ENCODE results near the gene HELLS. TPM values are rescaled to one million over a fixed set of nuclear protein-coding genes. Genes with fewer than 3 reads are reported as not detected.
"Not testable (repeated sequence)": the region's sequence is repeated elsewhere in the genome, so short reads cannot be mapped to it uniquely, and the experiment has no call there.

Gene HELLS
- total RNA-seq: 224 and 228 TPM in 2 replicates

DNA sequence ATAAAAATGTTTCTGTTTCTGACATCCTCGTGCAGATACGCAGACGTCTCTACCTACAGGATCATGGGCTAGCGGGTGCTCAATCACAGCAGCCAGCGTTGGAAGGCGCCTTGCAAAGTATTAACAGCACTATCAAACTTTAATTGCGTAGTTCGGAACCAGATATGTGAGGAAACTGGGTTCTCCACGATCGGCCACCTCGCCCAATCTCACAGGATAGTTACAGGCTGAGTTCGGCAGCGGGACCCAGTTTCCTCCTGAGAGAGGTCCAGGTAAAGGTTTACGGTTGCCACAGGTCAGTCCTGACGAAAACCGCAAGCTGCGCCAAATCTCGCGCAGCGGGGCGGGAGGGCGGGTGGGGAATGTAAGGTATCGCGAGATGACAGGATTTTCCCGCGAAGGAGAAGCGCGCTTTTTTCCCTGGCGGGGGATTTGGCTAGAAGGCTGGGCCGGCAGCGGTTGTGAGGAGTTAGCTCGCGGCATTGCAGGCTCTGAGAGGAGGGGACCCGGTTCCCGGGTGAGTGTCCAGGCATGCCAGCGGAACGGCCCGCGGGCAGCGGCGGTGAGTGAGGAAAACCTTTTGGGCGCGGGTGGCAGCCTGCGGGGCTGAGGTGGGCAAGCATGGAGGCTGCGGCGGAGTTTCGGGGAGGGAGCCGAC is at the start of gene HELLS:
HELLS (plus strand) TSS at position 398 of the 658 bp plus-strand sequence; CDS start at position 532, 134 bp downstream.
- Mint-ChIP-seq H3K27me3 (ENCODE audit: insufficient read depth) (peaks cover 13% of the 10 kb centered on the region), H3K9me3 (no peaks in the 10 kb centered on the region), H3K36me3 (ENCODE audit: low read depth) (peaks cover 17% of the 10 kb centered on the region), H3K4me1 (ENCODE audit: low read depth) (peaks cover 33% of the 10 kb centered on the region), H3K4me3 (peak within 1 kb of the TSS; percentile 99), H3K27ac (peak within 1 kb of the TSS; percentile 96)
- intact Hi-C loops (cut with micrococcal nuclease): loop anchor here (1.0 to 10.0 kb wide), 8 partner anchors 46 to 1147 kb away; partner anchors contain the start of genes CEP55, NOC3L, TBC1D12 and TCTN3
- peak; percentile 69 for DNase-seq (ENCODE audit: low spot score)

DNA sequence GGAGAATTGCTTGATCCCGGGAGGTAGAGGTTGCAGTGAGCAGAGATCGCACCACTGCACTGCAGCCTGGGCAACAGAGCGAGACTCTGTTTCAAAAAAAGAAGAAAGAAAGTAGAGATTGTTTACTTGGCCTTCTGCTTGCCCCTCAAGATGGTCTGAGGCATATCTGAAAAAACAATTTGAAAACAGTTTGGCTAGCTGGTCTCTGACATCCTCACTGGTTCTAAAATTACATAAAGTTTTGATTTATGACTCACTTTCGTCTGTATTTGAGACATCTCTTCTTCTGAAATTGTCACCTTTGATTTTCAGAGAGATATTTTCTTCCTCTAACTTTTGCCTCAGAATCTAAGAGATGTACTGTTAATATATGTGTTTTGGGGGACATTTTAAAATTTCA is 49.6 kb upstream of the HELLS start:
- no peak for DNase-seq (ENCODE audit: low spot score)
- H3K27ac Mint-ChIP-seq: no peak overlapping the region
- no peaks in the 10 kb centered on the region for H3K36me3 Mint-ChIP-seq (ENCODE audit: low read depth)
- intact Hi-C loops (cut with micrococcal nuclease): no loop called here
- H3K4me1 Mint-ChIP-seq (ENCODE audit: low read depth): no peaks in the 10 kb centered on the region
- H3K9me3 Mint-ChIP-seq: no peaks in the 10 kb centered on the region
- H3K27me3 Mint-ChIP-seq (ENCODE audit: insufficient read depth): no peaks in the 10 kb centered on the region
- no peak overlapping the region for H3K4me3 Mint-ChIP-seq

DNA sequence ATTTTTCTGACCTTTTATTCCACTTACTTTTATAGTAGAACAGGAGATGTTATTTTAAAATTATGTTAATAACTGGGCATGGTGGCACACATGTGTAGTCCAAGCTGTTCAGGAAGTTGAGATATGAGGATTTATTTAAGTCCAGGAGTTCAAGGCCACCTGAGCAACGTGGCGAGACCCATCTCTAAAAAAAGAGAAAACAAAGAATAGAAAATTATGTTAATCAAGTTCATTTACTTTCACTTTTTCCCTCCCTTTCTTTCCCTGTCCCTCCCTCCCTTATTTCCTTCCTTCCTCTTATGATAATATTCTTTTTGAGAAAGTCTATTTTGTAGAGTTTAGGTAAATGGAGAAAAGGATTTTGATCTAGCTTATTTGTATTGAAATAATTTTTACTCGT is 48.9 kb upstream of the HELLS start:
- Mint-ChIP-seq H3K27me3 (ENCODE audit: insufficient read depth) (no peaks in the 10 kb centered on the region), H3K4me3 (no peak overlapping the region), H3K4me1 (ENCODE audit: low read depth) (no peaks in the 10 kb centered on the region), H3K27ac (no peak overlapping the region), H3K9me3 (no peaks in the 10 kb centered on the region), H3K36me3 (ENCODE audit: low read depth) (no peaks in the 10 kb centered on the region)
- intact Hi-C loops (cut with micrococcal nuclease): no loop called here
- DNase-seq (ENCODE audit: low spot score): no peak

DNA sequence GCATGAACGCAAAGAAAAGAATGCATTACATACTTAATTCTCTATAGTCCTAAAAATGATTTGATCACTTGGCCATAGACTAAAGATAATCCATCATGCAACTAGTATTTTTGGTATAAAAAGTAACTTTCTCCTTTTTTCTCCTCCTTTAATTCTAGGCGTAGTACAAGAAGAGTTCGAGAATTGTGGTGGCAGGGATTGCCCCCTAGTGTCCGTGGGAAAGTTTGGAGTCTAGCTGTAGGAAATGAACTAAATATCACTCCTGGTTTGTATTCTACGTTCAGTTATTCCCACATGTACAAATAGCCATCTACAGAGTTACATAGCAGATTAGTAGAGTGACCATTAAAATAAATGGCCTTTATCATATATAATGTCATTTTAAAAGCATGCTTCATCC is 45.5 kb upstream of the HELLS start:
- DNase-seq (ENCODE audit: low spot score): no peak
- Mint-ChIP-seq H3K4me3 (no peak overlapping the region), H3K27me3 (ENCODE audit: insufficient read depth) (no peaks in the 10 kb centered on the region), H3K36me3 (ENCODE audit: low read depth) (no peaks in the 10 kb centered on the region), H3K4me1 (ENCODE audit: low read depth) (no peaks in the 10 kb centered on the region), H3K27ac (no peak overlapping the region), H3K9me3 (no peaks in the 10 kb centered on the region)
- intact Hi-C loops (cut with micrococcal nuclease): no loop called here

DNA sequence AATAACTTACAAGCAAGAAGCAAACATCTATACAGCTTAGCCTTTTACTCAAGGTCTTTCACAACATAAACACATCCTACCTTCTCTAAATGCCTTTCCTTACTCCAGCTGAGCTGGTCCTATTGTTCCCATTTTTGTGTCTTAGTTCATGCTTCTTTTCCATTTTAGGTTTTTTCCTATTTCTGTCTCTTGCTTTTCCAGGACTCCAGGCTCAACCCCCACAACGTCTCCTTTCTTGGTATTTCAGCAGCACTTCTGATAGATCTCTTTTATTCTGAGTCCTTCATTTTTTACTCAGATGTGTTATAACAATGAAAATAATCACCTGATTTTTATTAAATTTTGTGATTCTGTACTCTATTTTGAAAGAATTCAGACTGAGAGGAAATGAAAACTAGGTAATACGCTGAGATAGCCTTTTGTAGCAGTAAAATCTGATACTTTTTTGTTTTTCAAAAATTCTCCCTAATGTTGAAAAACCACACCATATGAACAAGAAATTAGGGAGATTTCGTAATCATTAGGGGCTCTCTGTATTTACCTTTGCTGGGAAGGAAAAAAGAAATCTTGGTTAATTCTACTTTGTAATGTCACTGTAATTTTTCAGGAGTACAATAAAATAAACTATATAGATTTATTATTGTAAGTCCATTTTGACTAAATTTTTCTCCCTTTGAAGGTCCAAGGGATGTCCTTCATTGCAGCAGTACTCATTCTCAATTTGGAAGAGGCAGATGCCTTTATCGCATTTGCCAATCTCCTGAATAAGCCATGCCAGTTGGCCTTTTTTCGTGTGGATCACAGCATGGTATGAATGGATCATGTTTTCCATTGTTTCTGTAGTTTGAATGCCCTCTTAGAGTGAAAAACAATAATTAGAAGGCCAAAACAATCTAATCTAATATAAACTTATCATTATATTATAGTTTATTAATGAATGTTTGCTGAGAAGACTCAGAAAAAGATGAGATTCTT is 24.0 kb upstream of the HELLS start:
- H3K4me1 Mint-ChIP-seq (ENCODE audit: low read depth): no peaks in the 10 kb centered on the region
- H3K9me3 Mint-ChIP-seq: no peaks in the 10 kb centered on the region
- no peak overlapping the region for H3K27ac Mint-ChIP-seq
- no peak overlapping the region for H3K4me3 Mint-ChIP-seq
- no peak for DNase-seq (ENCODE audit: low spot score)
- intact Hi-C loops (cut with micrococcal nuclease): no loop called here
- no peaks in the 10 kb centered on the region for H3K36me3 Mint-ChIP-seq (ENCODE audit: low read depth)
- H3K27me3 Mint-ChIP-seq (ENCODE audit: insufficient read depth): no peaks in the 10 kb centered on the region

DNA sequence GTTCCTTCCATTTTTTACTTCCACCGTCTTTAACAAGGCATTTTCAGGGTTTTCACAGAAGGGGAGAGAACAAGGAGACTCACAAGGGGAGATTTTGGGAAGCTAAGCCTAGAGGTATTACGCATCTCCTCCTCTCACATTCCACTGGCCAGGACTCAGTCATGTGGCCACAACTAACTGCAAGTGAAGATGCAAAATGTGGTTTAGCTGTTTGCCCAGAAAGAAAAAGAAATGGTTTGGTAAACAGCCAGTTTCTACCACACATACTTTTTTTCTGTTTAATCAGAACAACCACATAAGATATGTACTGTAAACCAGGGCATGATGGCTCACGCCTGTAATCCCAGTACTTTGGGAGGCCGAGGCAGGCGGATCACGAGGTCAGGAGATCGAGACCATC is 21.4 kb upstream of the HELLS start:
- no peaks in the 10 kb centered on the region for H3K4me1 Mint-ChIP-seq (ENCODE audit: low read depth)
- intact Hi-C loops (cut with micrococcal nuclease): no loop called here

DNA sequence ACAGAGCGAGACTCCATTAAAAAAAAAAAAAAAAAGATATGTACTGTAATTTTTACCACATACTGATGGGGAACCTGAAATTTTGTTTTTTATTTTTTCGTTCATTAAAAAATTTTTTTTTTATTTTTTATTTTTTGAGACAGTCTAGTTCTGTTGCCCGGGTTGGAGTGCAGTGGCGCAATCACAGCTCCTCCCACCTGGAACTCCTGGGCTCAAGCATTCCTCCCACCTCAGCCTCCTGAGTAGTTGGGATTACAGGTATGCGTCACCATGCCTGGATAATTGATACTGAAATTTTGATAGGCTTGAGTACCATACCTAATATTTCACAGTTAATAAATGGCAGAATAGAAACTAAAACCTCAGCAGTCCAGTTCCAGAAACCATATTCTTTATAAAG is 20.9 kb upstream of the HELLS start:
- no peaks in the 10 kb centered on the region for H3K36me3 Mint-ChIP-seq (ENCODE audit: low read depth)
- H3K4me3 Mint-ChIP-seq: no peak overlapping the region
- no peak for DNase-seq (ENCODE audit: low spot score)
- intact Hi-C loops (cut with micrococcal nuclease): no loop called here
- no peaks in the 10 kb centered on the region for H3K9me3 Mint-ChIP-seq
- H3K4me1 Mint-ChIP-seq (ENCODE audit: low read depth): no peaks in the 10 kb centered on the region
- no peaks in the 10 kb centered on the region for H3K27me3 Mint-ChIP-seq (ENCODE audit: insufficient read depth)
- no peak overlapping the region for H3K27ac Mint-ChIP-seq

More for the DNA sequence above, 21.4 kb upstream of the HELLS start:
- H3K36me3 Mint-ChIP-seq (ENCODE audit: low read depth): no peaks in the 10 kb centered on the region
- H3K9me3 Mint-ChIP-seq: no peaks in the 10 kb centered on the region
- DNase-seq (ENCODE audit: low spot score): no peak
- H3K27ac Mint-ChIP-seq: no peak overlapping the region
- H3K4me3 Mint-ChIP-seq: no peak overlapping the region
- H3K27me3 Mint-ChIP-seq (ENCODE audit: insufficient read depth): no peaks in the 10 kb centered on the region

DNA sequence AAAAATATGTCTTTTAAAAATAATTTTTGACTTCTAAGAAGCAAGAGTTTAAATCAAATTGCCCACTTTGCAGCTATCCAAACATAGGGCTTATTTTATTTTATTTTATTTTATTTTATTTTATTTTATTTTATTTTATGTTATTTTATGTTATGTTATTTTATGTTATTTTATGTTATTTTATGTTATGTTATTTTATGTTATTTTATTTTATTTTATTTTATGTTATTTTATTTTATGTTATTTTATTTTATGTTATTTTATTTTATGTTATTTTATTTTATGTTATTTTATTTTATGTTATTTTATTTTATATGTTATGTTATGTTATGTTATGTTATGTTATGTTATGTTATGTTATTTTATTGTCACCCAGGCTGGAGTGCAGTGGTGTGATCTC is 14.0 kb upstream of the HELLS start:
- H3K4me3 Mint-ChIP-seq; H3K36me3 Mint-ChIP-seq (ENCODE audit: low read depth); H3K4me1 Mint-ChIP-seq (ENCODE audit: low read depth); H3K9me3 Mint-ChIP-seq; H3K27ac Mint-ChIP-seq; DNase-seq (ENCODE audit: low spot score); intact Hi-C loops (cut with micrococcal nuclease): not testable (repeated sequence)
- peaks cover 11% of the 10 kb centered on the region for H3K27me3 Mint-ChIP-seq (ENCODE audit: insufficient read depth)

DNA sequence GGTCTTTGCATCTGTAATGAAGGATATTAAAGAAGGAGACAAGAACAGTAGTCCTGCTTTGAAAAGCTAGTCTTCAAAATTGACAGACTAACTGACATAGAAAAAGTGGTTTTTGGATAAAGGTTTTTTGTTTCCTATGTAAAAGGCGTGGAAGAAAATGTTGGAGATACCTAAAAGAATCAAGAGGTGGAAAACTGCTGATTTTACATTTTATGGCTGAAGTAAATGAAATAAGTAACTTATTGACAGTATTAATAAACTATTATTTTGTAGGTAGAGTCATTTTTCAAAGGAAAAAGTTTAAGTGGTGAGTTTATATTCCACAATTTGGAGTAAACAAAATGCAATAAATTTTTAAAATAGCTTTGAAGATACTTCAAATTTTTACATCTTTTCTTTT is 12.6 kb upstream of the HELLS start:
- no peaks in the 10 kb centered on the region for H3K36me3 Mint-ChIP-seq (ENCODE audit: low read depth)
- no peak for DNase-seq (ENCODE audit: low spot score)
- no peaks in the 10 kb centered on the region for H3K9me3 Mint-ChIP-seq
- peaks cover 15% of the 10 kb centered on the region for H3K27me3 Mint-ChIP-seq (ENCODE audit: insufficient read depth)
- no peak overlapping the region for H3K27ac Mint-ChIP-seq
- H3K4me1 Mint-ChIP-seq (ENCODE audit: low read depth): no peaks in the 10 kb centered on the region
- intact Hi-C loops (cut with micrococcal nuclease): no loop called here
- H3K4me3 Mint-ChIP-seq: no peak overlapping the region

DNA sequence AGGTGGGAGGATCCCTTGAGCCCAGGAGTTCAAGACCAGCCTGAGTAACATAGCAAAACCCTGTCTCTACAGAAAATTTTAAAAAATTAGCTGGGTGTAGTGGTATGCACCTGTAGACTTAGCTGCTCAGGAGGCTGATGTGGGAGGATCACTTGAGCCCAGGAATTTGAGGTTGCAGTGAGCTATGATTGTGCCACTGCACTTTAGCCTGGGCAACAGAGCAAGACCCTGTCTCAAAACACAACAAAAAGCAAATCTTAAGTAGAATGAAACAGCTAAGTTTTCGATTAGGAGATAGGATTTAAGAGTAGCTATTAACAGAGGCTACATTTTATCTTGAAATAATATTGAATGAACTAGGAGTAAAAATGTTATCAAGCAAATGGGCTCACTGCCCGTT is 3.3 kb upstream of the HELLS start:
- intact Hi-C loops (cut with micrococcal nuclease): loop anchor here (10.0 kb wide), 2 partner anchors 693 to 1047 kb away; partner anchors contain the start of gene CEP55
- H3K27ac Mint-ChIP-seq; H3K4me3 Mint-ChIP-seq; H3K9me3 Mint-ChIP-seq; DNase-seq (ENCODE audit: low spot score); H3K36me3 Mint-ChIP-seq (ENCODE audit: low read depth): not testable (repeated sequence)
- peaks cover 22% of the 10 kb centered on the region for H3K4me1 Mint-ChIP-seq (ENCODE audit: low read depth)
- peaks cover 32% of the 10 kb centered on the region for H3K27me3 Mint-ChIP-seq (ENCODE audit: insufficient read depth)

DNA sequence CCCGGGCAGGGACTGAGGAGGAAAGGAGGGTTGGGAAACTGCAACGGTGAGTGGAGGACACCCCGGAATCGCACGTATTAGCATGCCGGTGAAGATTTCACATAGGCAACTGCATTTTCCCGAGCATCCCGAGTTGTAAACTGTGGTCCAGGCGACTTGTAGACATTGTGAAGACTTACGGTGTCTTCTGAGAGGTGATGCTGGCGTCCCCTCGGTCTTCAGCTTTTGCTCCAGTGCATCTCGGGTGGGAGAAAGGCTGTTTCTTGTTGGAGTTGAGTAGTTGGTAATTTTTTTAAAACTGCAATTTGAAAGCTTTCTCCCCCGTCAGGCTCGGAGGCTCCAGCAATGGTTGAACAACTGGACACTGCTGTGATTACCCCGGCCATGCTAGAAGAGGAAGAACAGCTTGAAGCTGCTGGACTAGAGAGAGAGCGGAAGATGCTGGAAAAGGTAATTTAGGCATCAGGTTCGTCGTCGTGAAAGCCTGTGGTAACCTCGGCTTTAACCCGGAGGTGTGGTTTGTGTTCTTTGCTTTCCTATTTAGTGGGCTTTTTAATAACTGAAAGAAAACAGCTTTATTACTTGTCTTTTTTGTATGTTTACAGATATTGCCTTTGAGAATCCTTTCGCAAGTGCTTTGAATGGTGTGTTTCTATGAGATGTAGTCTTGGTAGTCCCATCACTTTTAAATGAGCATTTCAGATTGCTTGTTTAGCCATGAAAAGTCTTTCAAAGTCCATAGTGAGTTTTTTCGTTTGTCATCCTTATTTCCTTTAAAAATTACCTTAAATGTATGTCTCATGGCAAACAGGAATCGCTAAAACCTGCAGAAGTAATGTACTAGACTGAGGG is 687 bp downstream of the HELLS start:
- H3K36me3 Mint-ChIP-seq (ENCODE audit: low read depth): peaks cover 17% of the 10 kb centered on the region
- no peak for DNase-seq (ENCODE audit: low spot score)
- peaks cover 33% of the 10 kb centered on the region for H3K4me1 Mint-ChIP-seq (ENCODE audit: low read depth)
- intact Hi-C loops (cut with micrococcal nuclease): loop anchor here (5.0 to 10.0 kb wide), 4 partner anchors 649 to 1146 kb away; partner anchors contain the start of genes CEP55 and TCTN3
- H3K27me3 Mint-ChIP-seq (ENCODE audit: insufficient read depth): peaks cover 9% of the 10 kb centered on the region
- H3K4me3 Mint-ChIP-seq: peak overlapping the region; percentile 99
- H3K27ac Mint-ChIP-seq: peak overlapping the region; percentile 96
- no peaks in the 10 kb centered on the region for H3K9me3 Mint-ChIP-seq

DNA sequence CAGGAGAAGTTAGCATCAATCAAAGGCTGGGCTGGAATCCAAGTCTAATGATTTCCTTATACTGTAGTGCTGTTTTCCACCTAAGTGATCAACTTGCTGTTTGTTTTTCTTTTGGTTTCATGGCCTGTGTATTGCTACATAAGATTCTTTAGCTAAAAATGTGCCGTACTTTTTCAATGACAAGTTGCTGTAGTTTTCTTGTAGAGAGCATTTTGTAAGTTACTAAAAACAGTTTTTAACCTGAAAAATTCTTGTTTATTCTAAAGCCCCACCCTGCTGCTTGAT is 1.3 kb downstream of the HELLS start:
- Mint-ChIP-seq H3K4me1 (ENCODE audit: low read depth) (peaks cover 33% of the 10 kb centered on the region), H3K4me3 (peak overlapping the region; percentile 99), H3K9me3 (no peaks in the 10 kb centered on the region), H3K36me3 (ENCODE audit: low read depth) (peaks cover 17% of the 10 kb centered on the region), H3K27me3 (ENCODE audit: insufficient read depth) (peaks cover 5% of the 10 kb centered on the region), H3K27ac (no peak overlapping the region)
- DNase-seq (ENCODE audit: low spot score): no peak
- intact Hi-C loops (cut with micrococcal nuclease): loop anchor here (5.0 to 10.0 kb wide), 4 partner anchors 650 to 1145 kb away; partner anchors contain the start of genes CEP55 and TCTN3
